Aorta (tissue), 5 donors: Measurements from ENCODE around the gene CDC40. TPM values are rescaled to one million over a fixed set of nuclear protein-coding genes. Genes with fewer than 3 reads are reported as not detected.

Experiments used
- ATAC-seq: fragments of 200-7000 bp; cut with Tn5 transposase; one replicate; pipeline ENCODE4 v1.9.1; 2022; ENCODE audit warnings: moderate library complexity; ENCODE audit not compliant: low FRiP score
- DNase-seq, 2 donors: peaks; one replicate each; pipeline ENCODE4 v3.0.0-alpha.2; 2020
- H3K27ac ChIP-seq, 2 donors: one replicate each; pipeline ENCODE4 v1.5.1; 2013; ENCODE audit warnings: low read length in 2 of 2, mild to moderate bottlenecking in 2 of 2, moderate library complexity in 2 of 2, control low read depth in 1 of 2, inconsistent platforms in 1 of 2, low read depth in 1 of 2
- H3K27me3 ChIP-seq, 2 donors: one replicate each; pipeline ENCODE4 v1.6.1; 2013; ENCODE audit warnings: control low read depth in 1 of 2, low read length in 1 of 2, mild to moderate bottlenecking in 1 of 2, moderate library complexity in 1 of 2; ENCODE audit not compliant: insufficient read depth in 2 of 2, control insufficient read depth in 1 of 2
- H3K36me3 ChIP-seq, 2 donors: one replicate each; pipeline ENCODE4 v1.6.1; 2013; ENCODE audit warnings: control low read depth in 1 of 2, low read length in 1 of 2, mild to moderate bottlenecking in 1 of 2; ENCODE audit not compliant: insufficient read depth in 2 of 2, control insufficient read depth in 1 of 2
- H3K4me1 ChIP-seq, 2 donors: one replicate each; pipeline ENCODE4 v1.6.1; 2013; ENCODE audit warnings: low read length in 2 of 2, control low read depth in 1 of 2, mild to moderate bottlenecking in 1 of 2, moderate library complexity in 1 of 2; ENCODE audit not compliant: insufficient read depth in 2 of 2, control insufficient read depth in 1 of 2
- H3K4me3 ChIP-seq, 2 donors: one replicate each; pipeline ENCODE4 v1.5.1; 2013; ENCODE audit warnings: low read length in 2 of 2, control low read depth in 1 of 2, mild to moderate bottlenecking in 1 of 2
- H3K9me3 ChIP-seq: one replicate; pipeline ENCODE4 v1.6.1; 2013; ENCODE audit warnings: mild to moderate bottlenecking, low read length; ENCODE audit not compliant: control insufficient read depth
- WGBS, 2 donors: extraction: QIAGEN DNeasy Blood & Tissue Kit; methylation state at CpG; one replicate each; pipeline ENCODE4 v1.1.7; 2013; 5-methylcytosine and 5-hydroxymethylcytosine counted together
- intact Hi-C, 2 donors: fragments of 100-400 bp; cut with DNase I; formaldehyde crosslinking; loops; one replicate each; pipeline versions ENCODE4 v1.14.2 to v1.15.0; 2022
- polyA plus RNA-seq, 2 donors: library from polyadenylated mRNA; stranded (reverse); fragments of 200-250 nt; gene quantifications; one replicate each; pipeline ENCODE4 v1.2.3, GENCODE V29; 2013
- total RNA-seq, 2 donors: library from RNA; stranded (reverse); fragmentation: NEBNext Ultra II Directional; extraction: Animal tissue kit (Norgen Biotek cat#: 25700); gene quantifications; one replicate each; pipeline ENCODE4 v1.2.1, GENCODE V29; 2021
- donor health status: healthy with polysubstance abuse.
- donor health status: Bipolar disorder and iron deficiency.
- donor health status: DM: no; HTN: no; CAD: no.
- donor health status: DM: no; HTN: no; CAD: no.
- donor health status: DM: yes; HTN: yes; CAD: no.

The CDC40 gene
- total and polyA plus RNA-seq, 4 donors: 8.9 to 20.0 (median 12.9) TPM

- DNase-seq (no peak), ATAC-seq (no peak)
- WGBS, 2 donors: 96% methylated on average over 3 of the region's 3 CpGs
- H3K4me1 ChIP-seq: no peaks in the 10 kb centered on the region
- no peaks in the 10 kb centered on the region for H3K9me3 ChIP-seq
- H3K27ac ChIP-seq: no peak overlapping the region
- intact Hi-C loops: no loop called here
- H3K36me3 ChIP-seq: peaks cover 0 to 4% of the 10 kb centered on the region in 2 donors
- H3K4me3 ChIP-seq: no peak overlapping the region
- no peaks in the 10 kb centered on the region for H3K27me3 ChIP-seq
These were observed 66.8 kb downstream of the CDC40 start for GRCh38 chr6:110246900-110247546.

- ATAC-seq: no peak
- peaks cover 0 to 4% of the 10 kb centered on the region in 2 donors for H3K36me3 ChIP-seq
- H3K27me3 ChIP-seq: no peaks in the 10 kb centered on the region
- H3K27ac ChIP-seq: no peak overlapping the region
- 78 to 79% methylated on average over 4 of the region's 4 CpGs for WGBS, 2 donors
- no peaks in the 10 kb centered on the region for H3K4me1 ChIP-seq
- no peak for DNase-seq
- no peaks in the 10 kb centered on the region for H3K9me3 ChIP-seq
- intact Hi-C loops: no loop called here
- H3K4me3 ChIP-seq: no peak overlapping the region
These were observed 69.8 kb downstream of the CDC40 start for GRCh38 chr6:110250058-110250457.

- H3K27ac ChIP-seq: no peak overlapping the region
- H3K27me3 ChIP-seq: no peaks in the 10 kb centered on the region
- DNase-seq: no peak
- WGBS, 2 donors: 68 to 75% methylated on average over 5 of the region's 5 CpGs
- no peak overlapping the region for H3K4me3 ChIP-seq
- H3K4me1 ChIP-seq: no peaks in the 10 kb centered on the region
- intact Hi-C loops: no loop called here
- no peaks in the 10 kb centered on the region for H3K9me3 ChIP-seq
- peaks cover 0 to 2% of the 10 kb centered on the region in 2 donors for H3K36me3 ChIP-seq
- no peak for ATAC-seq
These were observed 70.6 kb downstream of the CDC40 start for GRCh38 chr6:110250838-110251237.

GRCh38 chr6:110255211-110255750, 75.1 kb downstream of the CDC40 start:
- no peaks in the 10 kb centered on the region for H3K4me1 ChIP-seq
- no peak overlapping the region for H3K4me3 ChIP-seq
- ATAC-seq (peak; percentile 52), DNase-seq (no peak)
- no peaks in the 10 kb centered on the region for H3K27me3 ChIP-seq
- no peaks in the 10 kb centered on the region for H3K36me3 ChIP-seq
- no peaks in the 10 kb centered on the region for H3K9me3 ChIP-seq
- intact Hi-C loops: no loop called here
- no peak overlapping the region for H3K27ac ChIP-seq
- 15 to 18% methylated on average over 5 of the region's 5 CpGs for WGBS, 2 donors

GRCh38 chr6:110256366-110256765, 76.1 kb downstream of the CDC40 start:
- Histone ChIP-seq H3K9me3 (no peaks in the 10 kb centered on the region), H3K36me3 (no peaks in the 10 kb centered on the region), H3K4me1 (no peaks in the 10 kb centered on the region), H3K27ac (no peak overlapping the region), H3K4me3 (no peak overlapping the region), H3K27me3 (no peaks in the 10 kb centered on the region)
- no peak for DNase-seq
- ATAC-seq: no peak
- intact Hi-C loops: no loop called here
- 92 to 93% methylated on average over 2 of the region's 2 CpGs for WGBS, 2 donors

GRCh38 chr6:110265273-110265672, 85.0 kb downstream of the CDC40 start:
- H3K36me3 ChIP-seq: no peaks in the 10 kb centered on the region
- no peak for DNase-seq
- no peak overlapping the region for H3K4me3 ChIP-seq
- H3K27ac ChIP-seq: no peak overlapping the region
- WGBS, 2 donors: 89 to 91% methylated on average over 3 of the region's 3 CpGs
- H3K9me3 ChIP-seq: no peaks in the 10 kb centered on the region
- ATAC-seq: no peak
- H3K27me3 ChIP-seq: no peaks in the 10 kb centered on the region
- intact Hi-C loops: no loop called here
- H3K4me1 ChIP-seq: no peaks in the 10 kb centered on the region

GRCh38 chr6:110266996-110267395, 86.8 kb downstream of the CDC40 start:
- no peak for ATAC-seq
- H3K9me3 ChIP-seq: no peaks in the 10 kb centered on the region
- DNase-seq: no peak
- intact Hi-C loops: no loop called here
- H3K4me3 ChIP-seq: no peak overlapping the region
- H3K27me3 ChIP-seq: no peaks in the 10 kb centered on the region
- no peaks in the 10 kb centered on the region for H3K4me1 ChIP-seq
- H3K36me3 ChIP-seq: no peaks in the 10 kb centered on the region
- H3K27ac ChIP-seq: no peak overlapping the region

- no peaks in the 10 kb centered on the region for H3K4me1 ChIP-seq
- H3K27me3 ChIP-seq: no peaks in the 10 kb centered on the region
- 92 to 97% methylated on average over 2 of the region's 2 CpGs for WGBS, 2 donors
- no peak overlapping the region for H3K4me3 ChIP-seq
- ATAC-seq: no peak
- no peaks in the 10 kb centered on the region for H3K9me3 ChIP-seq
- no peaks in the 10 kb centered on the region for H3K36me3 ChIP-seq
- no peak overlapping the region for H3K27ac ChIP-seq
- DNase-seq: no peak
- intact Hi-C loops: no loop called here
These were observed 89.4 kb downstream of the CDC40 start for GRCh38 chr6:110269623-110270022.

- Histone ChIP-seq H3K27me3 (no peaks in the 10 kb centered on the region), H3K27ac (no peak overlapping the region), H3K4me3 (no peak overlapping the region), H3K9me3 (no peaks in the 10 kb centered on the region), H3K4me1 (no peaks in the 10 kb centered on the region), H3K36me3 (no peaks in the 10 kb centered on the region)
- intact Hi-C loops: no loop called here
- DNase-seq: no peak
- 68 to 80% methylated on average over 4 of the region's 4 CpGs for WGBS, 2 donors
- no peak for ATAC-seq
These were observed 89.9 kb downstream of the CDC40 start for GRCh38 chr6:110270165-110270564.
